Neutrophil (primary cell): ENCODE measurements around the gene ONECUT3.

Experiments
- H3K27ac ChIP-seq: fragments of 200-600 bp; sonication (generic); 2 replicates; pipeline ENCODE4 v1.5.1; 2016; ENCODE audit warnings: mild to moderate bottlenecking, moderate library complexity
- H3K27me3 ChIP-seq: fragments of 200-600 bp; sonication (generic); 2 replicates; pipeline ENCODE4 v1.6.0; 2016; ENCODE audit warnings: mild to moderate bottlenecking
- H3K36me3 ChIP-seq: fragments of 200-600 bp; sonication (generic); 2 replicates; pipeline ENCODE4 v1.5.1; 2017
- H3K4me1 ChIP-seq, 2 experiments: fragments of 200-600 bp in 1 of 2; sonication (generic) in 1 of 2; 1 replicate in 1 of 2; 2 replicates in 1 of 2; pipeline versions ENCODE4 v1.5.1 to v1.6.1; 2013 to 2016; ENCODE audit warnings: low read depth in 1 of 2, low read length in 1 of 2, mild to moderate bottlenecking in 1 of 2, moderate library complexity in 1 of 2; ENCODE audit not compliant: control insufficient read depth in 1 of 2, insufficient read depth in 1 of 2
- H3K4me3 ChIP-seq, 2 experiments: fragments of 200-600 bp in 1 of 2; sonication (generic) in 1 of 2; 1 replicate in 1 of 2; 2 replicates in 1 of 2; pipeline ENCODE4 v1.5.1; 2013 to 2016; ENCODE audit warnings: low read depth in 1 of 2, low read length in 1 of 2, mild to moderate bottlenecking in 1 of 2, moderate library complexity in 1 of 2
- H3K9me3 ChIP-seq: fragments of 200-600 bp; sonication (generic); 2 replicates; pipeline ENCODE4 v1.5.1; 2016
- CTCF ChIP-seq: fragments of 200-600 bp; sonication (generic); IDR thresholded peaks from 2 replicates; pipeline ENCODE4 v1.5.1; 2016; ENCODE audit warnings: antibody characterized with exemption

Gene ONECUT3

GRCh38 chr19:1776606-1777147 lies 23.4 kb downstream of the ONECUT3 start:
- Histone ChIP-seq H3K27me3 (peaks cover 98% of the 10 kb centered on the region), H3K36me3 (no peaks in the 10 kb centered on the region), H3K27ac (no peak overlapping the region), H3K4me1 (no peaks in the 10 kb centered on the region), H3K9me3 (peaks cover 6% of the 10 kb centered on the region), H3K4me3 (no peak overlapping the region)
- no peak for TF ChIP-seq CTCF

GRCh38 chr19:1777149-1777548 lies 23.8 kb downstream of the ONECUT3 start:
- Histone ChIP-seq H3K4me3 (no peak overlapping the region), H3K36me3 (no peaks in the 10 kb centered on the region), H3K27me3 (peaks cover 97% of the 10 kb centered on the region), H3K4me1 (no peaks in the 10 kb centered on the region), H3K9me3 (peaks cover 6% of the 10 kb centered on the region), H3K27ac (no peak overlapping the region)
- TF ChIP-seq CTCF: no peak

- Histone ChIP-seq H3K9me3 (peaks cover 6% of the 10 kb centered on the region), H3K27me3 (peaks cover 99% of the 10 kb centered on the region), H3K27ac (no peak overlapping the region), H3K36me3 (no peaks in the 10 kb centered on the region), H3K4me3 (no peak overlapping the region), H3K4me1 (no peaks in the 10 kb centered on the region)
- TF ChIP-seq CTCF: no peak
Observed at GRCh38 chr19:1779574-1779973, 26.3 kb downstream of the ONECUT3 start.

GRCh38 chr19:1780272-1780958 lies 27.1 kb downstream of the ONECUT3 start:
- no peaks in the 10 kb centered on the region for H3K4me1 ChIP-seq
- no peak overlapping the region for H3K4me3 ChIP-seq
- H3K27ac ChIP-seq: no peak overlapping the region
- peaks cover 99% of the 10 kb centered on the region for H3K27me3 ChIP-seq
- TF ChIP-seq CTCF: no peak
- H3K9me3 ChIP-seq: peaks cover under 1% of the 10 kb centered on the region
- no peaks in the 10 kb centered on the region for H3K36me3 ChIP-seq

GRCh38 chr19:1782521-1782920 lies 29.2 kb downstream of the ONECUT3 start:
- TF ChIP-seq CTCF: no peak
- H3K27ac ChIP-seq: no peak overlapping the region
- H3K9me3 ChIP-seq: no peaks in the 10 kb centered on the region
- H3K27me3 ChIP-seq: peaks cover 96% of the 10 kb centered on the region
- no peaks in the 10 kb centered on the region for H3K36me3 ChIP-seq
- H3K4me1 ChIP-seq: no peaks in the 10 kb centered on the region
- H3K4me3 ChIP-seq: no peak overlapping the region
